Testis (tissue), 2 donors: ENCODE data around the gene CHST3.

Source experiments
- CTCF ChIP-seq, 3 experiments: fragments of 450-650 bp in 2 of 3; fragments of 200-600 bp in 1 of 3; sonication (generic) in 1 of 3; IDR thresholded peaks; one replicate each; pipeline ENCODE4 v1.5.1; 2016 to 2019; ENCODE audit warnings: antibody characterized with exemption in 3 of 3, mild to moderate bottlenecking in 2 of 3, moderate library complexity in 1 of 3
- POLR2A ChIP-seq: fragments of 450-650 bp; IDR thresholded peaks from one replicate; pipeline ENCODE4 v1.6.1; 2017; ENCODE audit warnings: antibody characterized with exemption, mild to moderate bottlenecking, moderate library complexity

DNA sequence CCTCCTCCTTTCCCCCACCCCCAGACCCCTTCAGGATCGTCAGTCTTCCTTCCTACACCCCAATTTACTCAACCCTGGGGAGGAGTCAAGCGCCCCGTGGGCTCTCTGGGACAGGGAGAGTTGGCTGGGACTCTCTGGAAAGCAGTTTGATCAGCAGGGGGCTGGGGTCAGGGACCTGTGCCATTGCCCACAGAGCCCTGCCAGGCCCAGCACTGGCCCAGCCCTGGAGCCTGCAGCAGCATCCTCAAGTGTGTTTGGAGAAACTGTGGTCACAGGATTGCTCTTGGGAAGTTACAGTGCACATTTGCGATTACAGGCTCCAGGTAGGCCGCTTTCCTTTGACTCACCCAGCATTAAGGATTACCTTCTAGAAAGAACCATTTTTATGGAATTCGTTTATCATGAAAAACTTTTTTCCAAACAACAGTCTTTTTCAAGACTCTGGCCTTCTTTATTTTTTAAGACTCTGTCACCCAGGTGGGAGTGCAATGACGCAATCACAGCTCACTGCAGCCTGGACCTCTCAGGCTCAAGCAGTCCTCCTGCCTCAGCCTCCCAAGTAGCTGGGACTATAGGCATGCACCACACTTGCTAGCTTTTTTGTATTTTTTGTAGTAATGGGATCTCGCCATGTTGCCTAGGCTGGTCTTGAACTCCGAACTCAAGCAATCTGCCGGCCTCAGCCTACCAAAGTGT lies 50.7 kb downstream of the CHST3 start:
- TF ChIP-seq CTCF (IDR thresholded peaks at IDR 0.05) (no peak), POLR2A (no peak)
